Loucy (cell line): ENCODE results near the gene SH3YL1.

ENCODE experiments used
- CTCF ChIP-seq: fragments of 200-600 bp; sonication (generic); conservative IDR thresholded peaks from 2 replicates; pipeline ENCODE4 v1.5.1; 2014; ENCODE audit warnings: mild to moderate bottlenecking, antibody characterized with exemption, low read length
- EZH2phosphoT487 ChIP-seq: fragments of 200-600 bp; IDR thresholded peaks from 2 replicates; pipeline ENCODE4 v1.6.1; 2018; ENCODE audit warnings: antibody characterized with exemption, mild to moderate bottlenecking, moderate library complexity, borderline replicate concordance

GRCh38 chr2:216068-216467, 47.8 kb downstream of the SH3YL1 start:
- TF ChIP-seq CTCF = no peak
- no peak for TF ChIP-seq EZH2phosphoT487
